ENCODE measurements around the gene APBB2. TPM values are rescaled to one million over a fixed set of nuclear protein-coding genes. Genes with fewer than 3 reads are reported as not detected.

APBB2 gene
- total RNA-seq, 2 experiments from 2014 or later, result 0.22 TPM; not detected in 1

GRCh38 chr4:41146196-41146595 lies 68.1 kb downstream of the APBB2 start:
- intact Hi-C loops (cut with DNase I, micrococcal nuclease), result no loop called here

GRCh38 chr4:41145571-41146078 lies 68.7 kb downstream of the APBB2 start:
- Mint-ChIP-seq H3K4me1 (ENCODE audit: low read depth) (no peaks in the 10 kb centered on the region), H3K9me3 (no peaks in the 10 kb centered on the region), H3K27ac (no peak overlapping the region), H3K27me3 (peaks cover 21% of the 10 kb centered on the region), H3K36me3 (ENCODE audit: low read depth) (no peaks in the 10 kb centered on the region), H3K4me3 (no peak overlapping the region)
- Histone ChIP-seq H3K4me3 (ENCODE audit: low read length) (no peak overlapping the region), H3K9me3 (ENCODE audit: control insufficient read depth in 1 of 2, insufficient read depth in 1 of 2, low read length in 2 of 2) (no peaks in the 10 kb centered on the region), H3K27me3 (ENCODE audit: control insufficient read depth in 1 of 2, insufficient read depth in 2 of 2, low read length in 2 of 2) (no peaks in the 10 kb centered on the region), H3K36me3 (ENCODE audit: insufficient read depth, low read length) (no peaks in the 10 kb centered on the region), H3K4me1 (ENCODE audit: insufficient read depth, low read length) (no peaks in the 10 kb centered on the region), H3K27ac (ENCODE audit: low read depth in 1 of 2, low read length in 2 of 2) (no peak overlapping the region)
- ChIA-PET CTCF (no interaction called here), POLR2A (no interaction called here)
- TF ChIP-seq CTCF (IDR thresholded peaks at IDR 0.05), result no peak
- intact Hi-C loops (cut with DNase I, micrococcal nuclease), result no loop called here
- no peak for ATAC-seq (ENCODE audit: poor library complexity)
- DNase-seq, result no peak

More at GRCh38 chr4:41146196-41146595, 68.1 kb downstream of the APBB2 start:
- Mint-ChIP-seq H3K27ac (no peak overlapping the region), H3K27me3 (peaks cover 25% of the 10 kb centered on the region), H3K36me3 (ENCODE audit: low read depth) (no peaks in the 10 kb centered on the region), H3K4me1 (ENCODE audit: low read depth) (no peaks in the 10 kb centered on the region), H3K4me3 (no peak overlapping the region), H3K9me3 (no peaks in the 10 kb centered on the region)
- H3K9me3 ChIP-seq (ENCODE audit: control insufficient read depth in 1 of 2, insufficient read depth in 1 of 2, low read length in 2 of 2), result no peaks in the 10 kb centered on the region
- no peak overlapping the region for H3K27ac ChIP-seq (ENCODE audit: low read depth in 1 of 2, low read length in 2 of 2)
- DNase-seq (no peak), ATAC-seq (ENCODE audit: poor library complexity) (no peak)
- POLR2A ChIA-PET, result no interaction called here
- CTCF ChIA-PET, result no interaction called here
- no peak for TF ChIP-seq CTCF (IDR thresholded peaks at IDR 0.05)
- no peak overlapping the region for H3K4me3 ChIP-seq (ENCODE audit: low read length)
- no peaks in the 10 kb centered on the region for H3K27me3 ChIP-seq (ENCODE audit: control insufficient read depth in 1 of 2, insufficient read depth in 2 of 2, low read length in 2 of 2)
- H3K36me3 ChIP-seq (ENCODE audit: insufficient read depth, low read length), result no peaks in the 10 kb centered on the region
- H3K4me1 ChIP-seq (ENCODE audit: insufficient read depth, low read length), result no peaks in the 10 kb centered on the region

GRCh38 chr4:41144812-41145211 lies 69.5 kb downstream of the APBB2 start:
- Histone ChIP-seq H3K36me3 (ENCODE audit: insufficient read depth, low read length) (no peaks in the 10 kb centered on the region), H3K9me3 (ENCODE audit: control insufficient read depth in 1 of 2, insufficient read depth in 1 of 2, low read length in 2 of 2) (no peaks in the 10 kb centered on the region), H3K27me3 (ENCODE audit: control insufficient read depth in 1 of 2, insufficient read depth in 2 of 2, low read length in 2 of 2) (no peaks in the 10 kb centered on the region), H3K4me1 (ENCODE audit: insufficient read depth, low read length) (no peaks in the 10 kb centered on the region), H3K4me3 (ENCODE audit: low read length) (no peak overlapping the region), H3K27ac (ENCODE audit: low read depth in 1 of 2, low read length in 2 of 2) (no peak overlapping the region)
- no peaks in the 10 kb centered on the region for H3K36me3 Mint-ChIP-seq (ENCODE audit: low read depth)
- DNase-seq (no peak), ATAC-seq (ENCODE audit: poor library complexity) (no peak)
- H3K4me1 Mint-ChIP-seq (ENCODE audit: low read depth), result no peaks in the 10 kb centered on the region
- H3K27me3 Mint-ChIP-seq, result peaks cover 16% of the 10 kb centered on the region
- intact Hi-C loops (cut with DNase I, micrococcal nuclease), result no loop called here
- H3K4me3 Mint-ChIP-seq, result no peak overlapping the region
- ChIA-PET POLR2A (no interaction called here), CTCF (no interaction called here)
- no peaks in the 10 kb centered on the region for H3K9me3 Mint-ChIP-seq
- no peak for TF ChIP-seq CTCF (IDR thresholded peaks at IDR 0.05)
- H3K27ac Mint-ChIP-seq, result no peak overlapping the region
